K562 (cell line): ENCODE measurements around the gene KPNB1. TPM values are rescaled to one million over a fixed set of nuclear protein-coding genes. Genes with fewer than 3 reads are reported as not detected.

Experiments used
- ESRRB ChIP-seq: fragments of 250-450 bp; sonication (Bioruptor Pico); IDR thresholded peaks from 2 replicates; pipeline ENCODE4 v1.5.0; 2020; ENCODE audit warnings: mild to moderate bottlenecking, moderate library complexity, borderline replicate concordance
- ETV5 ChIP-seq: sonication (generic); formaldehyde crosslinking; IDR thresholded peaks from 2 replicates; pipeline ENCODE4 v1.4.0; 2020; ENCODE audit warnings: low read depth, mild to moderate bottlenecking, missing genetic modification reagents
- FUS ChIP-seq: fragments of 200-400 bp; formaldehyde crosslinking; optimal IDR thresholded peaks from 2 replicates; pipeline ENCODE3; 2017; ENCODE audit warnings: low read depth, low read length
- HIVEP1 ChIP-seq: fragments of 250-450 bp; sonication (Bioruptor Pico); IDR thresholded peaks from 2 replicates; pipeline ENCODE4 v1.4.0; 2020; ENCODE audit warnings: mild to moderate bottlenecking
- HNRNPH1 ChIP-seq: fragments of 200-400 bp; formaldehyde crosslinking; optimal IDR thresholded peaks from 2 replicates; pipeline ENCODE3; 2017; ENCODE audit warnings: low read depth, mild to moderate bottlenecking, low read length, moderate library complexity
- HNRNPLL ChIP-seq: fragments of 200-400 bp; formaldehyde crosslinking; IDR thresholded peaks from 2 replicates; pipeline ENCODE4 v1.6.1; 2017; ENCODE audit warnings: low read length, low read depth, mild to moderate bottlenecking; ENCODE audit not compliant: poor library complexity, severe bottlenecking
- KDM2B ChIP-seq: fragments of 250-450 bp; sonication (Bioruptor Pico); IDR thresholded peaks from 2 replicates; pipeline ENCODE4 v1.8.0; 2021; ENCODE audit warnings: mild to moderate bottlenecking, moderate library complexity
- MTA3 ChIP-seq: fragments of 450-650 bp; formaldehyde crosslinking; IDR thresholded peaks from 2 replicates; pipeline ENCODE4 v1.6.1; 2017; ENCODE audit warnings: mild to moderate bottlenecking, borderline replicate concordance
- PTRF ChIP-seq: fragments of 450-650 bp; IDR thresholded peaks from 2 replicates; pipeline ENCODE4 v1.6.1; 2016; ENCODE audit warnings: mild to moderate bottlenecking, missing genetic modification characterization, missing compliant biosample characterization
- RHOXF2B ChIP-seq: fragments of 250-450 bp; sonication (Bioruptor Pico); conservative IDR thresholded peaks from 2 replicates; pipeline ENCODE4 v1.5.1; 2021
- SOX6 ChIP-seq: fragments of 450-650 bp; IDR thresholded peaks from 2 replicates; pipeline ENCODE4 v1.6.1; 2014; ENCODE audit warnings: mild to moderate bottlenecking
- TEAD1 ChIP-seq, 2 experiments: fragments of 450-650 bp in 1 of 2; sonication (generic) in 1 of 2; formaldehyde crosslinking; IDR thresholded peaks; 2 replicates each; pipeline versions ENCODE4 v1.4.0 to v1.8.0; 2020 to 2022; ENCODE audit warnings: mild to moderate bottlenecking in 2 of 2, missing genetic modification reagents in 1 of 2
- TOE1 ChIP-seq, 2 experiments: fragments of 450-650 bp in 1 of 2; sonication (generic) in 1 of 2; formaldehyde crosslinking in 1 of 2; IDR thresholded peaks; 2 replicates each; pipeline versions ENCODE4 v1.7.1 to v1.8.0; 2016 to 2022; ENCODE audit warnings: borderline replicate concordance in 2 of 2, mild to moderate bottlenecking in 2 of 2, antibody characterized with exemption in 1 of 2, inconsistent platforms in 1 of 2, low read depth in 1 of 2, missing genetic modification reagents in 1 of 2, moderate library complexity in 1 of 2
- TSC22D4 ChIP-seq: fragments of 450-650 bp; IDR thresholded peaks from 2 replicates; pipeline ENCODE4 v1.6.1; 2016; ENCODE audit warnings: missing genetic modification characterization, missing biosample characterization, control low read depth
- ZNF165 ChIP-seq: fragments of 250-450 bp; sonication (Bioruptor Pico); IDR thresholded peaks from 2 replicates; pipeline ENCODE4 v1.4.0; 2020; ENCODE audit warnings: borderline replicate concordance
- ZNF184 ChIP-seq: sonication (generic); formaldehyde crosslinking; IDR thresholded peaks from 2 replicates; pipeline ENCODE4 v1.5.0; 2020; ENCODE audit warnings: missing genetic modification reagents
- ZNF408 ChIP-seq: fragments of 250-450 bp; sonication (Bioruptor Pico); IDR thresholded peaks from 2 replicates; pipeline ENCODE4 v1.4.0; 2020; ENCODE audit warnings: low read depth, mild to moderate bottlenecking, moderate library complexity
- ZNF655 ChIP-seq: fragments of 250-450 bp; sonication (Bioruptor Pico); IDR thresholded peaks from 2 replicates; pipeline ENCODE4 v1.5.0; 2021
- polyA plus RNA-seq, 8 experiments: library from polyadenylated mRNA; depleted of rRNA in 4 of 8; stranded (reverse) in 5 of 8; unstranded in 3 of 8; fragments of >200 nt; fragmentation: Nextera tagmentation in 2 of 8; fragmentation: Illumina TruSeq in 1 of 8; extraction: Ambion mirVana in 2 of 8; extraction: Trizol in 1 of 8; gene quantifications; 2 replicates each; pipeline versions ENCODE4 v1.2.1 to v1.2.3, GENCODE V29; 2011 to 2014; ENCODE audit warnings: inconsistent platforms in 1 of 8, missing spikeins in 1 of 8
- total RNA-seq, 7 experiments: library from RNA; depleted of rRNA in 6 of 7; stranded (reverse); fragments of >200 nt in 6 of 7; fragmentation: Illumina TruSeq in 2 of 7; extraction: Trizol in 2 of 7; gene quantifications; 2 replicates each; pipeline versions ENCODE4 v1.2.1 to v1.2.3, GENCODE V29; 2011 to 2021; ENCODE audit warnings: low replicate concordance in 1 of 7
- TF ChIP-seq, protein P1 (sequence below): fragments of 450-650 bp; conservative IDR thresholded peaks from 2 replicates; pipeline ENCODE4 v1.6.1; 2016; ENCODE audit warnings: missing genetic modification characterization, low read depth, mild to moderate bottlenecking, missing compliant biosample characterization, moderate library complexity
- TF ChIP-seq, protein P2 (sequence below): fragments of 450-650 bp; formaldehyde crosslinking; IDR thresholded peaks from 2 replicates; pipeline ENCODE4 v1.4.0; 2020; ENCODE audit warnings: mild to moderate bottlenecking, mixed read lengths

The KPNB1 gene
- total and polyA plus RNA-seq, 9 of the 15 experiments (the other 6 are each of a cell fraction or from before 2014, with no cell fraction given): 154 to 622 (median 354) TPM

- TF ChIP-seq ESRRB (CRISPR knock-in tag) (no peak), TOE1 (IDR thresholded peaks at IDR 0.05; ENCODE audit: borderline replicate concordance) (no peak), TOE1 (CRISPR knock-in tag; IDR thresholded peaks at IDR 0.05; ENCODE audit: borderline replicate concordance, low read depth) (no peak), ZNF165 (CRISPR knock-in tag) (no peak), TEAD1 (CRISPR knock-in tag; IDR thresholded peaks at IDR 0.05) (peak in 1 of 2 experiments; percentile 29; a peak in 1 of 4 replicates), MTA3 (no peak), PTRF (tag) (no peak), HIVEP1 (CRISPR knock-in tag) (no peak), ETV5 (CRISPR knock-in tag) (no peak), HNRNPH1 (no peak), ZNF655 (no peak), TSC22D4 (no peak), KDM2B (CRISPR knock-in tag) (no peak), ZNF408 (CRISPR knock-in tag) (no peak), FUS (no peak), HNRNPLL (no peak), SOX6 (peak; percentile 28; the same call in 1 of the 2 replicates), RHOXF2B (CRISPR knock-in tag) (no peak), ZNF184 (no peak)
- TF ChIP-seq, protein P1, sequence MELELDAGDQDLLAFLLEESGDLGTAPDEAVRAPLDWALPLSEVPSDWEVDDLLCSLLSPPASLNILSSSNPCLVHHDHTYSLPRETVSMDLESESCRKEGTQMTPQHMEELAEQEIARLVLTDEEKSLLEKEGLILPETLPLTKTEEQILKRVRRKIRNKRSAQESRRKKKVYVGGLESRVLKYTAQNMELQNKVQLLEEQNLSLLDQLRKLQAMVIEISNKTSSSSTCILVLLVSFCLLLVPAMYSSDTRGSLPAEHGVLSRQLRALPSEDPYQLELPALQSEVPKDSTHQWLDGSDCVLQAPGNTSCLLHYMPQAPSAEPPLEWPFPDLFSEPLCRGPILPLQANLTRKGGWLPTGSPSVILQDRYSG (tag): no peak
- TF ChIP-seq, protein P2, sequence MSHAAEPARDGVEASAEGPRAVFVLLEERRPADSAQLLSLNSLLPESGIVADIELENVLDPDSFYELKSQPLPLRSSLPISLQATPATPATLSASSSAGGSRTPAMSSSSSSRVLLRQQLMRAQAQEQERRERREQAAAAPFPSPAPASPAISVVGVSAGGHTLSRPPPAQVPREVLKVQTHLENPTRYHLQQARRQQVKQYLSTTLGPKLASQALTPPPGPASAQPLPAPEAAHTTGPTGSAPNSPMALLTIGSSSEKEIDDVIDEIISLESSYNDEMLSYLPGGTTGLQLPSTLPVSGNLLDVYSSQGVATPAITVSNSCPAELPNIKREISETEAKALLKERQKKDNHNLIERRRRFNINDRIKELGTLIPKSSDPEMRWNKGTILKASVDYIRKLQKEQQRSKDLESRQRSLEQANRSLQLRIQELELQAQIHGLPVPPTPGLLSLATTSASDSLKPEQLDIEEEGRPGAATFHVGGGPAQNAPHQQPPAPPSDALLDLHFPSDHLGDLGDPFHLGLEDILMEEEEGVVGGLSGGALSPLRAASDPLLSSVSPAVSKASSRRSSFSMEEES (CRISPR knock-in tag): no peak
These were observed 1.1 kb downstream of the KPNB1 start (continued) for GRCh38 chr17:47650525-47651522.
